H54 (cell line): ENCODE data around the gene TTC28.
"Not testable (repeated sequence)": the region's sequence is repeated elsewhere in the genome, so short reads cannot be mapped to it uniquely, and the experiment has no call there.

ENCODE experiments used
- DNase-seq: peaks from one replicate; pipeline ENCODE4 v3.0.0; 2011; ENCODE audit warnings: low spot score, mixed read lengths; ENCODE audit not compliant: insufficient read length
- FAIRE-seq: peaks from 3 replicates; lab custom pipeline; 2011; peaks lifted over from hg19 to GRCh38; lab: Jason Lieb, UNC
- POLR2A ChIP-seq: IDR thresholded peaks from 2 replicates; pipeline ENCODE4 v1.6.1; 2011; ENCODE audit warnings: low read depth, mild to moderate bottlenecking, low read length

TTC28 gene

DNA sequence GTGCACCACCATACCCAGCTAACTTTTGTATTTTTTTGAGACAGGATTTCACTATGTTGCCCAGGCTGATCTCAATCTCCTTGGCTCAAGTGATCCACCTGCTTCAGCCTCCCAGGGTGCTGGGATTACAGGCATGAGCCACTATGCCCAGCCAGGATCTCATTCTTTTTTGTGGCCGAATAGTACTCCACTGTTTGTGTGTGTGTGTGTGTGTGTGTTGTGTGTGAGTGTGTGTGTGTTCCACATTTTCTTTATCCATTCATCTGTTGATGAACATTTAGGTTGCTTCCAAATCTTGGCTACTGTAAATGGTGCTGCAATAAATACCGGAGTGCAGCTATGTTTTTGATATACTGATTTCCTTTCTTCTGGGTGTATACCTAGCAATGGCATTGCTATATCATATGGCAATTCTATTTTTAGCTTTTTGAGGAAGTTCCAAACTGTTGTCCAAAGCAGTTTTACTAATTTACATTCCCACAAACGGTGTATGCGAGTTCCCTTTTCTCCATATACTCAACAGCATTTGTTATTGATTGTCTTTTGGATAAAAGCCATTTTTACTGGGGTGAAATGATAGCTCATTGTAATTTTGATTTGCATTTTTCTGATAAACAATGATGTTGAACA, 105.4 kb downstream of the TTC28 start:
- DNase-seq (no peak), FAIRE-seq (no peak)
- no peak for TF ChIP-seq POLR2A

DNA sequence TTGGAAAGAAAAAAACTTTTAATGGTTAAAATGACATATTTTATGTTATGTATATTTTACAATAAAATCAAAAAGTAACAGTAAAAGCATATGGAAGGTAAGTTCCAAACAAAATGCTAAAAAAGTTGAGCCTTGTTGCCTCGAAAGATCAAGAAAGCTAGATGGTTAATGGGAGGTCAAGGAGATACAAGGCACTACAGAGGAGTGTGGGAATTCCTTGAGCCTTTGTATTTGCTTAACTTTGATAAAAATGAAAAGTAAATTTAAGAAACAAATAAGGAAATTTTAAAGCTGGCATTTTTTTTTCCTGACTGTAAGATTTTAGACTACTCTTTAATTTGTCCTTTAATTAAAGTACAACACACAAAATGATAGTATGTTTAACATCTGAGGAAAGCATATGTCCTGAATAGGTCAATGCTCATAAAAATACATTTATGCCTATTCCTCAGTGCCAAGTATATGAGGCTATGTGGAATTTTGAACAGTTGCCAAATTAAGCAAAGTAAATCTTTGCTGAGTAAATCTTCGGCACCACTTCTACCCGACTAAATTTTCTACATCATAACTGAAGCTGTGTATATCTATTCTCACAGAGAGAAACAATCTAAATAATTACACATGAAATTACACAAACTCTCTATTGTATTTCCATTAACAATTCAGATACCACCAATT, 108.8 kb downstream of the TTC28 start:
- FAIRE-seq (no peak), DNase-seq (no peak)
- no peak for TF ChIP-seq POLR2A

DNA sequence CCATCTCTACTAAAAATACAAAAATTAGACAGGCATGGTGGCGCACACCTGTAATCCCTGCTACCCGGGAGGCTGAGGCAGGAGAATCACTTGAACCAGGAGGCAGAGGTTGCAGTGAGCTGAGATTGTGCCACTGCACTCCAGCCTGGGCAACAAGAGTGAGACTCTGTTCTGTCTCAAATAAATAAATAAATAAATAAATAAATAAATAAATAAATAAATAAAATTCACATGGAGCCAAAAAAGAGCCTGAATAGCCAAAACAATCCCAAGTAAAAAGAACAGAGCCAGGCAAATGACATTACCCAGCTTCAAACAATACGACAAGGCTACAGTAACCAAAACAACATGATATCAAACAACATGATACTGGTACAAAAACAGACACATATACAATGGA, 110.7 kb downstream of the TTC28 start:
- DNase-seq, FAIRE-seq: not testable (repeated sequence)

DNA sequence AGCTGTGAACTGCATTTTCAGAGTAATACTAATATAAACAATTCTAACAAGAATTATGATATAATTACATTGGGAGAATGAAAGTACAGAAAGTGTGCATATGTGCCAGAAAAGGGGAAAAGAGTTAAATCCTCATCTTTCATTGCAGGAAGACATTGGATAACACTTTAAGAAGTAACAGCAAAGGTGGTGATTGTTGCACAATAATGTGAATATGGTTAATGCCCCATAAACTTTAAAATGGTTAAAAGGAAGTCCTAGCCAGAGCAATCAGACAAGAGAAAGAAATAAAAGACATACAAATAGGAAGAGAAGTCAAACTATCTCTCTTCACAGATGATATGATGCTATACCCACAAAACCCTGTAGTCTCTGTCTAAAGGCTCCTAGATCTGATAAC, 111.5 kb downstream of the TTC28 start:
- DNase-seq (no peak), FAIRE-seq (no peak)
- TF ChIP-seq POLR2A: no peak

DNA sequence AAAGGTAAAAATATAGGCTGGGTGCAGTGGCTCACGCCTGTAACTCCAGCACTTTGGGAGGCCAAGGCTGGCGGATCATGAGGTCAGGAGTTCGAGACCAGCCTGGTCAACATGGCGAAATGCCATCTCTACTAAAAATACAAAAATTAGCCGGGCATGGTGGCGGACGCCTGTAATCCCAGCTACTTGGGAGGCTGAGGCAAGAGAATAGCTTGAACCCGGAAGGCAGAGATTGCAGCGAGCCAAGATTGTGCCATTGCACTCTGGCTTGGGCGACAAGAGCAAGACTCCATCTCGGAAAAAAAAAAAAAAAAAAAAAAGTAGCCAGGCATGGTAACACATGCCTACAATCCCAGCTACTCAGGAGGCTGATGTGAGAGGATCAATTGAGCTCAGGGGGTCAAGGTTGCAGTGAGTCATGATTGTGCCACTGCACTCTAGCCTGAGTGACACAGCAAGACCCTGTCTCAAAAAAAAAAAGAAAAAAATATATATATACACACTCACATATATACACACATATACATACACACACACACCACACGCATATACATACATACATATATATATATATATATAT, 112.6 kb downstream of the TTC28 start:
- DNase-seq, FAIRE-seq: not testable (repeated sequence)

DNA sequence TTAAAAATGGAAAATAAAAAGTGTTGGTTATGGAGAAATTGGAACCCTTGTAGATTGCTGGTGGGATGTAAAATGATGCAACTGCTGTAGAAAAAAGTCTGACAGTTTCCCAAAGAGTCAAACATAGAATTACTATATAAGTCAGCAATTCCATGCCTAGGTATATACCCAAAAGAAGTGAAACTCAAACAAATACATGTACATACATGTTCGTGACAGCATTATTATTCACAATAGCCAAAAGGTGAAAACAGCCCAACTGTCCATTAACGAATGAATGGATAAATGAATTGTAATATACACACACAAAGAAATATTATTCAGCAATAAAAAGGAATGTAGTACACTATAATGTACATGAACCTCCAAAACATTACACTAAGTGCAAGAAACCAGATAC, 116.0 kb downstream of the TTC28 start:
- FAIRE-seq (no peak), DNase-seq (no peak)
- no peak for TF ChIP-seq POLR2A

DNA sequence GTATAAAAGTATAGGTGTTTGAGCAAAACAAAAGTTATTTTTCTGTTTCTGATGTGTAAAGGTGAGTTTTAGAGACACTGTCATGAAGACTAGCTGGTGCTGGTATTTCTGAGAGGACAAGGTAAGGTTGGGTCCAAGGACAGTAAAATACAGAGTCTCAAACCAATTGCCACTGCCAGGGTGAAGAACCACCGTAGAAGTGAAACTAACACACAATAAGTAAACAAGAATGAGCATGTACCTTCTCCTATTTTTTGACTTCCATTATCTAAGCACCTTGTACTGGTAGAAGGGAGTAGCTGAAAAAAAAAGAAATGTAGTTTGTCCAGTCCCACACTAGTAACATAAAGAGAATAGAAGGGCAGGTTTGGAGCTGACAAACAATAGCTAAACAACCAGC, 117.3 kb downstream of the TTC28 start:
- FAIRE-seq: no peak
- DNase-seq: no peak

DNA sequence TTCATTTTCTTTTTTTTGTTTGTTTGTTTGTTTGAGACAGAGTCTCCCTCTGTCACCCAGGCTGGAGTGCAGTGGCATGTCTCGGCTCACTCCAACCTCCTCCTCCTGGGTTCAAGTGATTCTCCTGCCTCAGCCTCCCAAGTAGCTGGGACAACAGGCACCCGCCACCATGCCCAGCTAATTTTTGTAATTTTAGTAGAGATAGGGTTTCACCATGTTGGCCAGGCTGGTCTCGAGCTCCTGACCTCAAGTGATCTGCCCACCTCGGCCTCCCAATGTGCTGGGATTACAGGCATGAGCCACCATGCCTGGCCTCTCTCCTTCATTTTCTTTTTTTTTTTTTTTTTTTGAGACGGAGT, 118.9 kb downstream of the TTC28 start:
- DNase-seq, FAIRE-seq: not testable (repeated sequence)

More for the DNA sequence above, 117.3 kb downstream of the TTC28 start:
- TF ChIP-seq POLR2A: no peak

DNA sequence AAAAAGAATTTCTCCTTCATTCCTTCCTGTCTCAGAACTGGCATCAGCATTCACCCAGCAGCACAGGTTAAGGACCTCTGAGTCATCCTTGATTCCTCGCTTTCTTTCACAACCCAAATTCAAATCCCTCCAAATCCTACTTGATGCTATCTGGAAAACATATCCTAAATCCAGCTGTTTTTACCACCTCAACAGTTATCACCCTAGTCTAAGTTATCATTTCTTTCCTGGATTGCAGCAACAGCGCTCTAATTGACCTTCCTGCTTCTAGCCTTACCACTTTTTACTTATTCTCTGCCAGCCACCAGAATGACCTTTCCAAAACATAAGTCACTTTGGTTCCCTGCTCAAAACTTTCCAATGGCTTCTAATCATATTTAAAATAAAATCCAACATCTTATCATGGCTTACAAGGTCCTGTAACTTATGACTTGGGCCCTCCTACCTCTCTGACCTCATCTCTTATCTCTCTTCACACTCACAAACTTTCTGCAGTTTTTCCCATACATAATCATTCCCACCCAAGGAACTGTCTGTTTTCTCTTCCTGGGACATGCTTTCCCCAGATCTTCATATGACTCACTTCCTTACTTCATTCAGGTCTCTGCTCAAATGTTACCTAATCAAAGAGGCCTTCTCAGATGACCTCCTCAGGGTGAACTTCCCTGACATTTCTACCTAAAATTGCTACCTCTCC, 119.4 kb downstream of the TTC28 start:
- FAIRE-seq (peak; percentile 74), DNase-seq (peak; percentile 12)
- no peak for TF ChIP-seq POLR2A

DNA sequence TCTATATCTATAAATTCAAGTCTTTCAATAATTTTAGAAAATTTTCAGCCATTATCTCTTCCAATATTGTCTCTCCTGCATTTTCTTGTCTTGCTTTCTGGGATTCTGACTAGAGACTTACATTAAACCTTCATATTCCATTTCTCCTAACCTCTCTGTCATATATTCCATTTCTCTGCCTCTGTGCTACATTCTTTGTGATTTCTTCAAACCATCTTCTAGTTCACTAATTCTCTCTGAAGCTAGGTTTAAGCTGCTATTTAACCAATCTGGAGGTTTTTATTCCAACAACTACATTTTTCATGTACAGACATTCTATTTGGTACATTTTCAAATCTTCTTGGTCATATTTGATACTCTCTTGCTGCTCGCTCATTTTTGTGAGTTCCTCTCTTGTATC, 122.5 kb downstream of the TTC28 start:
- TF ChIP-seq POLR2A: no peak
- no peak for DNase-seq
- no peak for FAIRE-seq

DNA sequence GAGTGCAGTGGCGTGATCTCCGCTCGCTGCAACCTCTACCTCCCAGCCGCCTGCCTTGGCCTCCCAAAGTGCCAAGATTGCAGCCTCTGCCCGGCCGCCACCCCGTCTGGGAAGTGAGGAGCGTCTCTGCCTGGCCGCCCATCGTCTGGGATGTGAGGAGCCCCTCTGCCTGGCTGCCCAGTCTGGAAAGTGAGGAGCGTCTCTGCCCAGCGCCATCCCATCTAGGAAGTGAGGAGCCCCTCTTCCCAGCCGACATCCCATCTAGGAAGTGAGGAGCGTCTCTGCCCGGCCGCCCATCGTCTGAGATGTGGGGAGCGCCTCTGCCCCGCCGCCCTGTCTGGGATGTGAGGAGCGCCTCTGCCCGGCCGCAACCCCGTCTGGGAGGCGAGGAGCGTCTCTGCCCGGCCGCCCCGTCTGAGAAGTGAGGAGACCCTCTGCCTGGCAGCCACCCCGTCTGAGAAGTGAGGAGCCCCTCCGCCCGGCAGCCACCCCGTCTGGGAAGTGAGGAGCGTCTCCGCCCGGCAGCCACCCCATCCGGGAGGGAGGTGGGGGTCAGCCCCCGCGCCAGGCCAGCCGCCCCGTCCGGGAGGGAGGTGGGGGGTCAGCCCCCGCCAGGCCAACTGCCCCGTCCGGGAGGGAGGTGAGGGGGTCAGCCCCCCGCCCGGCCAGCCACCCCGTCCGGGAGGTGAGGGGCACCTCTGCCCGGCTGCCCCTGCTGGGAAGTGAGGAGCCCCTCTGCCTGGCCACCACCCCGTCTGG, 126.4 kb downstream of the TTC28 start:
- FAIRE-seq, DNase-seq: not testable (repeated sequence)

DNA sequence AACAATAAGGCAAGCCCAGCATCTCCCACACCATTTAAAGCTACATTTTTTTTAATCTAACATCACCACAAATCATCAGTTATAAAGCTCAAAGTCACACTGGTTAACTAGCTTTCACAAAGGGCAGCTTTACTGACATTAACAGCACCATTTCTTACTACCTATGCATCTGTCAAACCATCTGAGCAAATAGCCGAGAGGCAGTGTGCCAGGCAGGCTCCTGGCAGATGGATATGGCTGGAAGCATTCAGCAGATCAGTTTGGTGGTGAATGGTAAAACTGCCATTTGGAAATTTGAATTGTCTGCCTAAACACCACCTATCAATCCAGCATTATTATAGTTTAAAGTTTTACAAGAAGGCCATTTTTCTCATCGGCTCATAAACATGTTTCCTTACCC, 131.2 kb downstream of the TTC28 start:
- DNase-seq (no peak), FAIRE-seq (no peak)
- no peak for TF ChIP-seq POLR2A

DNA sequence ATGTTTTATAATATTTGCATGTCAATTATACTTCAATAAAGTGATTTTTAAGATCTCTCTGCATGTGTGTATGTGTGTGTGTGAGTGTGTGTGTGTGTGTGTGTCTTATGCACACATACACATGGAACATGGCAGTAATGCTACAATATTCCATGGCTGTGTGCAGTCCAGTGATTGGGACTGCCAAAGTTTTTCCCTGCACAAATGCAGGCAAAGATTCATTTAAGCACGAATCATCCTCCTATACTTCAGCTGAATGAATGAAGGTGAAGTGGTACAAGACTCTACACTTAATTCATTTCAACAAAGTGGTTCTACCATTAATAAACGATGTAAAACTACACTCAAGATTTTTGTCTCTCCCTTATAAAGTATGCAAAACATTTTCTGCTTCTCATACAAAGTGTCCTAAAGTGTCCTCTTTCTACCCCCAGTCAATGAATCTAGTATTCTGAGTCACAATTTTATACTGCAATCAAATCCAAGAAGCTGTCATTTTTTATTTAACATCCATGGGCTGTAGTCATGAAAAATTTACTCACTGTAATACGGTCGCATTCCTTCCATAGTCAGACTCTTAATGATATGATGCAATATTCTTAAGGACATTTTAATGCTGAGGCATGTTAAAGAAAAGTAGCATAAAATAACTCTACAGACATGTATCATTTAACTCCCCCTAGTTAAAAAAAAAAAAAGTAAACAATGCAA, 132.4 kb downstream of the TTC28 start:
- peak; percentile 33 for FAIRE-seq
- TF ChIP-seq POLR2A: no peak
- DNase-seq: no peak
